ENCODE data around the gene IGF2.
"Not testable (repeated sequence)": the region's sequence is repeated elsewhere in the genome, so short reads cannot be mapped to it uniquely, and the experiment has no call there.

Gene IGF2, protein sequence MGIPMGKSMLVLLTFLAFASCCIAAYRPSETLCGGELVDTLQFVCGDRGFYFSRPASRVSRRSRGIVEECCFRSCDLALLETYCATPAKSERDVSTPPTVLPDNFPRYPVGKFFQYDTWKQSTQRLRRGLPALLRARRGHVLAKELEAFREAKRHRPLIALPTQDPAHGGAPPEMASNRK

GRCh38 chr11:2139123-2139521 lies at the start of gene IGF2:
TSS of gene IGF2 (minus strand) at chr11:2139389. CDS start at chr11:2135523, 3,866 bp downstream.
- no peak for DNase-seq (ENCODE audit: low read depth)
- peak within 1 kb of the TSS; percentile 44 for H3K4me3 ChIP-seq (ENCODE audit: low read depth, low read length)

DNA sequence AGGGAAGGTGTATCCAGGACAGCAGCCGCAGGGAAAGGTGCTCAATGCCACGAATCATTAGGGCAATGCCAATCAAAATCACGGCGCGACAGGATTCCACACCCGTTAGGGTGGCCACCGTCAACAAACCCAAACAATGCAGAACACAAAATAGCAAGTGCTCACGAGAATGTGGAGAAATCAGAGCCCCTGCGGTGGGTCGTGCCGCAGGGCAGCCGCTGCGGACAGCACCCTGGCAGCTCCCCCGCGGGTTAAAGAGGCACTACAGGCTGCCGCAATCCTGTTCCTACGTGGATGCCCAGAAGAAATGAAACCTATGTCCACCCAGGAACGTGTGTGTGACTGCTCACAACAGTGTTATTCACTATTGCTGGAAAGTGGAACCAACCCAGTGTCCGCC lies 49.6 kb upstream of the IGF2 start:
- no peak for DNase-seq (ENCODE audit: low read depth)

GRCh38 chr11:2187280-2187707 lies 48.1 kb upstream of the IGF2 start:
- no peak for DNase-seq (ENCODE audit: low read depth)
- H3K4me3 ChIP-seq (ENCODE audit: low read depth, low read length) = no peak overlapping the region

More for the DNA sequence above, 49.6 kb upstream of the IGF2 start:
- no peak overlapping the region for H3K4me3 ChIP-seq (ENCODE audit: low read depth, low read length)

DNA sequence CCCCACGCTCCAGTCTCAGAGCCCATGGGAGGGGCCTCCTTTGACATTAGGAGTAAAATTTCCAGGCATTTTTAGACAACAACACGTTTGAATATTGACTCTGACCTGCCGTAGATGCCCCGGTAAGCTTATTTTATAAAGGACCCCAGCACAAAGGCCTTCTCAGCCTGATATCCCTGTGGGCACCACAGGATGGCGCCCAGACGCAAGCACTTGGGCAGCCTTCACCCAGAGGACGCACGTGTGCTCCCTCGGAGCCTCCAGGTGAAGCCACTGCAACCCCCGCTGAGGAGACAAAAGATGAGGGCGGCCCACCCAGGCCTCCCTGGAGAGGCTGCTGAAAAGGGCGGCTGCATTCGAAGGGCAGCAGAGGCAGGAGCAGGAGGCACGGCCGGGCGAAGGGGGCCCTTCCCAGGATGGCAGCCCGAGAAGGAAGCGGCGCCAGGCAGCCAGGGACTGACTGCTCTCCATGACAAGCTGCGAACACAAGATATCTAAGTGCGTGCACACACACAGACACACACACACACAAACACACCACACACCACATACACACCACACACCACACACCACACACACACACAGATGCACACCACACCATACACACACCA lies 47.6 kb upstream of the IGF2 start:
- no peak for DNase-seq (ENCODE audit: low read depth)
- no peak overlapping the region for H3K4me3 ChIP-seq (ENCODE audit: low read depth, low read length)

DNA sequence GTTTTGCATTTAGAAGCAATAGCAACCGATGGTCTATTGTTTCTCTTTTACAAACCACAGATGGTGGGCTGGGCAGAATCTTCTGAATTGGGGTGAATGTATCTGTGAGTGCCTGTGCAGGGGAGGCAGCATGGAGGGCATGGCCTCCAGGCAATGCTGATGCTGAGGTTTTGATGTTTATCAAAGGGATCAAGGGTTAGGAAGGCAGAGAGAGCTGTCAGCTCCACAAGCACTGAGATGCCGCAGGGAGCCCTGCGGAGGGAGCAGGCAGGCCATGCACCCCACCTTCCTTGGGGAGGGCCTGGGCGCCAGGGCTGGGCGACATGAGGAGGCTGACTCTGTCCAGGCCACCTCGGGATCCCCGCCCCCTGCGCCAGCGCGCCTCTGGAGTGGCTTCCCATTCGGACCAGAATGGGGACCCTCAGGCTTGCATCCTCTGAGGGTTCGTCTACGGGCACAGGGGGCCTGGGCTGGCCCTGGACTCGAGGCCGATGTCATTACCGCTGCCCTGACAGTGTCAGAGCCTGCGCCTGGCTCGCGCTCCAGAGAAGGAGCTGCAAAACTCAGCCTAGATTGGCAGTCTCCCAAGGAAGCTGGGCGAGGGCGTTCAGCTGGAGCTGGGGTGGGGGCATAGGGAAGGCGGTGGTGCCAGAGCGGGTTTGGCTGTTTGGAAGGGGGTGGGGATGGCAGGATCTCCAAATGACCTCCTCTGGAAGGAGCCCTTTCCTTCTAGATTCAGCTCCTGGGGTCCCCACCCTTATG lies 46.3 kb upstream of the IGF2 start:
- DNase-seq (ENCODE audit: low read depth) = no peak
- H3K4me3 ChIP-seq (ENCODE audit: low read depth, low read length) = no peak overlapping the region

DNA sequence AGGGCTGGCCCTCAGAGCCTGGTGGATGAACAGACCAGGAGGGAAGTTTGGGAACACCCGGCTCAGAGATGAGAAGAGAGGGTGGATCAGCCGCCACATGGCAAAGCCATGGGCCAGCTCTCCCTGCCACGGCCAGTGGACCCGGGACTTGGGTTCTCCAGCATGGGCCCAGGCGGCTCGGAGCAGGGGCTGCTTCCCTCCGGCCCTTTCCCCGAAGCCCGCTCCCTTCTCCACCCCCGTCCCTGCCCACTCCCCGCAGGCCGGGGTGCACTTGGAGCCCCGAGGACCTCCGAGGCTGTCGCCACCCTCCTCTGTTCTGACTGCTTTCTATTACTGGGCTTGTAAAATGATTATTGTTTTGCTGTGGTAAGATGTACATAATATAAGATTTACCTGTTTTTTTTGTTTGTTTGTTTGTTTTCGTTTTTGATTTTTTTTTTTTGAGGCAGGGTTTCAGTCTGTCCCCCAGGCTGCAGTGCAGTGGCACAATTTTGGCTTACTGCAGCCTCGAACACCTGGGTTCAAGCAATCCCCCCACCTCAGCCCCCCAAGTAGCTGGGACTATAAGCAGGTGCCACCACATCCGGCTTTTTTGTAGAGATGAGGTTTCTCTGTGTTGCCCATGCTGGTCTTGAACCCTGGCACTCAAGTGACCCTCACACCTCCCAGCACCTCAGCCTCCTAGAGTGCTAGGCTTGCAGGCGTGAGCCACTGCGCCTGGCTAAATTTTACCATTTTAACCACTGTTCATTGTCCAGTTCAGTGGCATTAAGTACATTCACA lies 43.7 kb upstream of the IGF2 start:
- DNase-seq (ENCODE audit: low read depth) = no peak
- no peak overlapping the region for H3K4me3 ChIP-seq (ENCODE audit: low read depth, low read length)

- no peak overlapping the region for H3K4me3 ChIP-seq (ENCODE audit: low read depth, low read length)
- no peak for DNase-seq (ENCODE audit: low read depth)
Measured at GRCh38 chr11:2182075-2182474, 42.9 kb upstream of the IGF2 start.

DNA sequence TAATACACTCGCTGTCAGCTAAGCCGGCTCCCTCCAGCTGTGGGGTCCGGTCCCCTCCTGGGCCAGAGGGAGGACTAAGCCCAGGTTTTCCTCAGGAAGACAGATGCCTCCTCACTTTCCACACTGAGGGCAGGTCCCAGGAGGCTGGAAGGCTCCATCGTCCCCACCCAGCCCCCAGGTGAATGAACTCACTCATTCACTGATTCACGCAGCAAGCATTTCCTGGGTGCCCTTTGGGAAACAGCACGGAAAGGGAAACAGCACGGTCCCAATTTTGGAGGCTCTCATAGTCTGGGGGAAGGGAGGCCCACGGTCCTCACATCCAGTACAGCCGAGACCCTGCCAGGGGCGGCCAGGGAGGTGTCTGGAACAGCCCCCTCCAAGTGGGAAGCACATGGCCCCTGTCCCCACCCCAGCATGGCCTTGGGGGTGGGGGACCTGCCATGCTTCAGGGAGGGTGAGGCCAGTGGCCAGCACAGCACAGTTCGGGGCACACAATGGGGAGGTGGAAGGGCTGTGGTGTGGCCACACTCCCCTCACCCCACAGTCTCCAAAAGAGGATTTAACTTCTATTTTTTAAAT lies 41.7 kb upstream of the IGF2 start:
- DNase-seq (ENCODE audit: low read depth) = no peak
- H3K4me3 ChIP-seq (ENCODE audit: low read depth, low read length) = no peak overlapping the region

GRCh38 chr11:2180347-2180746 lies 41.2 kb upstream of the IGF2 start:
- no peak for DNase-seq (ENCODE audit: low read depth)
- H3K4me3 ChIP-seq (ENCODE audit: low read depth, low read length) = no peak overlapping the region

DNA sequence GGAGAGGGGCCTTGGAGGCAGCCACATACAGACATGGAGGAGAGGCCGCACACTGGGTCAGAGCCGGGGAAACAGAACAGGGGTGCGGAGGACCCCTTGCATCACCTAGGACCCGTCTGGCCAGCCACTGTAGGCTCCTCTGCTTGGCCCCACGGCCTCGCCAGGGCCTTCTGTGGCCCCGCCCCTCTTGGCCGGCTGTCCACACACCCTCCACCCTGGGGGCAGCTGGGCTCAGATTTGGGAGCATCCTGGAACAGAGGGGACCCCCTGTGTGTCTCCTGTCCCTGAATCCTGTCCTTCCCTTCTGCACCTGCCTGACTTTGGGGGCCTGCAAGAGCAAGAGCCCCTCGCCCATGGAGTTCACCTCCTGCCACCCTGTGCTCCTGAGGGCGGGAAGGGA lies 40.3 kb upstream of the IGF2 start:
- no peak overlapping the region for H3K4me3 ChIP-seq (ENCODE audit: low read depth, low read length)
- no peak for DNase-seq (ENCODE audit: low read depth)

DNA sequence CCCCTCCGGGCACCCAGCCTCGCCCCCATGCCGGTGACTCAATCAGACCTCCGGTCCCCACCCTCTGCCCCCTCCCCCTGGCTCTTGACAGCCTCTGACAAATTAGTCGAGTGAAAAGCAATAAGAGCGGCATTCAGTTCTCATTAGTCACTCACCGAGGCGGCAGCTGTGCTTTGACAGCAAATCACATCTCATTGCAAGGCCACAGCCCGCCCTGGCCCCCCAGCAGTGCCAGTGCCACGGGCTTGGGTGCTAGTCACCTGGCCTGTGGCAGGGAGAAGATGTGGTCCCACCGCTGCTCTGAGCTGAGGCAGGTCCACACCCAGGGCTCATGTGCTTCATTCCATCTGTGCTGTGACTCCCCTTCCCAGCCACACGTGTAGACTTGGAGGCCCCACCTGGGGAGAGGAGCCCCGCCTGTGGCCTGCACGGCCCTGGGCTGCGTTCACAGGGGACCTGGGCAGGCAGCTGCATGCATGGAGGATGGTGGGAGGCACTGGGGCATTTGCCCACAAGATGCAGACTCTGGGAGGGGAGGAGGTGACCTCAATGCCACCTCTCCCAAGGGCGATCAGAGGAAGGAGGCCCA lies 39.8 kb upstream of the IGF2 start:
- H3K4me3 ChIP-seq (ENCODE audit: low read depth, low read length) = no peak overlapping the region
- no peak for DNase-seq (ENCODE audit: low read depth)

DNA sequence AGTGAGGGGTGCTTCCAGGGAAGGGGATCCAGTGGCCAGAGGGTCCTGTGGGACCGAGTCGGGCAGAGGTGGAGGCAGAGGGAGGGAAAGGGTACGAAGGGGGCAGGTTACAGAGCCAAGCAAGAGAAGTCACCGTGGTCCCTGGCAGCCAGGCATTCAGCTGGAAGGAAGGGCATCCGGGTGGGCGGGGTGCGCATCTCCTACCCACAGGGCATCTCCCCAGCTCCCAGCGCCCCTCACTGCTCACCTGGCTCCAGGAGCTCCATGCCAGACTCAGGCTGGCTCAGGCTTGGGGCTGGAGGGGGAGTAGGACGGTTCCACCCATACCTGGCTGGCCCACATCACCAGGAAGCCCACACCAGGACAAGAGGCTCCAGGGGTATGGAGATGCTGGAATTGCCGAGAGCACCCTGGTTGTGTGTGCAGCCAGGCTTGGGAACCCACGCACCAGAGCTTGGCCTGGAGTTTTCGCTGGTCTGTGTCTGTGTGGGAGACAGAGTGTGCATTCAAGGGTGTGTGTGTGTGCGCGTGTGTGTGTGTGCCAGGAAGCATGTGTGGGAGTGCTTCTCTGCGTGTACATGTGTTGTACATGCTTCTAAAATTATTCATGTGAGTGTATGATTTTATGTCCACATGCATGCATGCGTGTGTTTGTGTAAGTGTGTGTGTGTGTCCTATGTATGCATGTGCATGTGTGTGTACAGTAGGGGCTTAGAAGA lies 39.0 kb upstream of the IGF2 start:
- not testable (repeated sequence) for DNase-seq (ENCODE audit: low read depth); H3K4me3 ChIP-seq (ENCODE audit: low read depth, low read length)

DNA sequence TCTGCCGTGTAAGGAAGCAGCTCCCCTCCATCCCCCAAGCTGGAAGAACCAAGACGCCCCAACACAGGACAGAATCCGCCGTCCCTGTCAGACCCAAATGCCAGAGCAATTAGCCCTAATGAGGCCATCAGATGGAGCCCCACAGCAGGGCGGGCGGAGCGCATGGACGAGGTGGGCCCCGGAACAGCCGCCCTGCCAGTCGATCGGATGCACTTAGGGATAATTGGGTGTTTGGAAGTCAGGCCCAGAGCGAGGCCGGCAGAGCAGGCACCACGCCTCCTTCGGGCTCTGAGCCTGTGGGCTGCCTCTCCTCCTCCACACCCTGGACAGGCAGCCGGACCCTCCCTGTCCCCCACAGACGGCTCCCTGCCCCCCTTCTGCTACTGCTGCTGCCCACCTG lies 37.9 kb upstream of the IGF2 start:
- no peak for DNase-seq (ENCODE audit: low read depth)
- H3K4me3 ChIP-seq (ENCODE audit: low read depth, low read length) = no peak overlapping the region

DNA sequence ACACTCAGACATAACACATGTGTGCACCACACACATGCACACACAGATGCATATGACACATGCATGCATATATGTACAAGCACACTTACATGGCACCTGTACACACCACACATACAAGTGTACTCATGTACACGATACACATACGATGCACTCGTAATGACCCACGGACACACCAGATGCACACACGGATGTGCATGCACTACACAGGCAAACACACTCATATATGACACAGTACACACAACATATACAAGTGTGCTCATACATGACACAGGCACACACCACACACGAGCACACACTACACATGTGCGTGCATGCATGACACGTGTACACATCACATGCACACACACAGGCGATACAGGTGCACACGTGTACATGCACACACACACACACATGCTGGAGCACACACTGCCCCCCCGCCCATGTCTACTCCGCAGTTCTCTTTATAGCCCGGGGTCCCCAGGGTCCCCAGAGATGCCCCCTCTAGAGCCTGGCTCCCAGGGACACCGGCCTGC lies 37.3 kb upstream of the IGF2 start:
- DNase-seq (ENCODE audit: low read depth) = no peak
- no peak overlapping the region for H3K4me3 ChIP-seq (ENCODE audit: low read depth, low read length)

DNA sequence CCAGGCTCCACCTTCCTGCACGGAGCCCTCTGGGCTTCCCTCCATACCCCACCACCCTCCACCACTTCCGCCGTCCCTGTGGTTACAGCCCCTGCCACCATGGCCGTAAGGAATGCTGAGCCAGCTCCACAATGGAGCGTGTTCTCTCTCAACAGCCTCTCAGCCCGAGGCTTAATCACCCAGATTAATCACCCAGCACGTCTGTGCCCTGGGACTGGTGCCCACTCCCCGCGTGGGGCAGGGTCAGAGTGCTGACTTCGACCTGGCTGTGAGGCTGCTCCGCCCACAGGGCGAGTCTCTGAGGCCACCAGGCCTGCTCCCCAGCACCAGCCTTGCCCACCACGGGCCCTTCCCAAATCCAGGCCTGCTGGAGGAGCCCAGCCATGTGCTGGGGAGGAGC lies 36.5 kb upstream of the IGF2 start:
- no peak overlapping the region for H3K4me3 ChIP-seq (ENCODE audit: low read depth, low read length)
- DNase-seq (ENCODE audit: low read depth) = no peak

DNA sequence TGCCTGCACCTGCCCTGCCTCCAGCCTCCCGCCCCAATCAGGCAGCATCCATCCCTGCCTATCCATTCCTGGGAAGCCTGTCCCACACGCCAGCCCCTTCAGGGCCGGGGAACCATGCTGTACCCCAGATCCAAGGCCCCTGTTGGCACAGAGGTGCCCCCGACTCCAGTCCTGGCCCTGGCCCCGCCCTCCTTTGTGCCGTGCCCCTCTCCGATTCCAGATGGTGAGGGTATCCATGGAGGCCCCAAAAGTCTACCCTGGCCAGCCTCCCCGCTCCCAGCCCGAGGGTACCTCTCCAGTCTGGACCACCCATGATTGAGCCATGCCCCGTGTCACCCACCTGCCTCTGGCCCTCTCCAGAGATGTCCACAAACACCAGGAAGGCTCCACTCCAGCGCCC lies 35.2 kb upstream of the IGF2 start:
- no peak overlapping the region for H3K4me3 ChIP-seq (ENCODE audit: low read depth, low read length)
- DNase-seq (ENCODE audit: low read depth) = no peak

- DNase-seq (ENCODE audit: low read depth) = no peak
- H3K4me3 ChIP-seq (ENCODE audit: low read depth, low read length) = no peak overlapping the region
Measured at GRCh38 chr11:2173761-2174160, 34.6 kb upstream of the IGF2 start.

GRCh38 chr11:2173150-2173693 lies 34.0 kb upstream of the IGF2 start:
- no peak for DNase-seq (ENCODE audit: low read depth)
- H3K4me3 ChIP-seq (ENCODE audit: low read depth, low read length) = no peak overlapping the region

All from skeletal muscle cell (primary cell).